Ascending aorta (tissue), 2 donors: Measurements from ENCODE around the gene PDCD1LG2. TPM values are rescaled to one million over a fixed set of nuclear protein-coding genes. Genes with fewer than 3 reads are reported as not detected.
A peak's percentile ranks its signal among the peaks of the same experiment; 100 is the strongest.

Source experiments
- DNase-seq, 2 donors: peaks; one replicate each; pipeline ENCODE4 v3.0.0-alpha.2; 2019; ENCODE audit warnings: low spot score in 2 of 2
- H3K27ac ChIP-seq, 2 donors: fragments of 200-600 bp; sonication (generic); one replicate each; pipeline ENCODE4 v1.5.1; 2016 to 2017; ENCODE audit warnings: mild to moderate bottlenecking in 1 of 2
- H3K27me3 ChIP-seq: fragments of 200-600 bp; sonication (generic); one replicate; pipeline ENCODE4 v1.5.1; 2017
- H3K36me3 ChIP-seq, 2 donors: fragments of 200-600 bp; sonication (generic); one replicate each; pipeline ENCODE4 v1.5.1; 2016
- H3K4me1 ChIP-seq, 2 donors: fragments of 200-600 bp; sonication (generic); one replicate each; pipeline ENCODE4 v1.5.1; 2016 to 2017; ENCODE audit warnings: mild to moderate bottlenecking in 1 of 2
- H3K4me3 ChIP-seq, 2 donors: fragments of 200-600 bp; sonication (generic); one replicate each; pipeline ENCODE4 v1.5.1; 2016 to 2017; ENCODE audit warnings: mild to moderate bottlenecking in 1 of 2
- H3K9me3 ChIP-seq, 2 donors: fragments of 200-600 bp; sonication (generic); one replicate each; pipeline ENCODE4 v1.5.1; 2016
- intact Hi-C: fragments of 100-400 bp; cut with DNase I; formaldehyde crosslinking; loops from one replicate; pipeline ENCODE4 v1.15.1; 2023
- total RNA-seq: library from RNA; depleted of rRNA; stranded (reverse); fragments of >200 nt; gene quantifications from one replicate; pipeline ENCODE4 v1.1.0, GENCODE V29; 2016
- TF ChIP-seq, protein P1 (sequence below), 3 experiments: fragments of 200-600 bp in 2 of 3; fragments of 450-650 bp in 1 of 3; sonication (generic) in 2 of 3; IDR thresholded peaks; one replicate each; pipeline ENCODE4 v1.5.1; 2016 to 2019; ENCODE audit warnings: antibody characterized with exemption in 3 of 3, mild to moderate bottlenecking in 1 of 3, moderate library complexity in 1 of 3

Gene PDCD1LG2
- total RNA-seq, 1 donor from 2014 or later: 1.1 TPM

DNA sequence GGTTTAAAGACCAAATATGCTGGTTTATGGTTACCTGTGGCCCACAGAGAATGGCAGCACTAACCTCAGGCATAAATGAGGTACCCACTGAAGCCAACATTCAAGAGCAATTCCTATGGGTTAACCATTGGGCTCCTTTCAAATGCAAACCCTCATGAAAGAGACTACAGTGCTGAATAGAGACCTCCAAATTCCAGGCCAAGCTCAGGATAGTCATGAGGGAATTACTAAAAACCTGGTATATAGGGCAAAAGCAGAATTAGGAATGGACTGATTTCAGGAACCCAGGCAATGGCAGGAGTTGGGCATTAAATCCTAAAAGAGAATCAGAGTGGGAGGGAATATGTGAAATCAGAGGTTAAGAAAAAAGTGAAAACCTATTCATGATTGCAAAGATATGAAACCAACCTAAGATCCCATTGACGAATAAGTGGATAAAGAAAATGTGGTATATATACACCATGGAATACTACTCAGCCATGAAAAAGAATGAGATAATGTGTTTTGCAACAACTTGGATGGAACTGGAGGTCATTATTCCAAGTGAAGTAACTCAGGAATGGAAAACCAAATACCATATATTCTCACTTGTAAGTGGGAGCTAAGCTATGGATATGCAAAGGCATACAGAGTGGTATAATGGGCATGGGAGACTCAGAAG, 51.6 kb downstream of the PDCD1LG2 start:
- no peak overlapping the region for H3K4me3 ChIP-seq
- TF ChIP-seq, protein P1, sequence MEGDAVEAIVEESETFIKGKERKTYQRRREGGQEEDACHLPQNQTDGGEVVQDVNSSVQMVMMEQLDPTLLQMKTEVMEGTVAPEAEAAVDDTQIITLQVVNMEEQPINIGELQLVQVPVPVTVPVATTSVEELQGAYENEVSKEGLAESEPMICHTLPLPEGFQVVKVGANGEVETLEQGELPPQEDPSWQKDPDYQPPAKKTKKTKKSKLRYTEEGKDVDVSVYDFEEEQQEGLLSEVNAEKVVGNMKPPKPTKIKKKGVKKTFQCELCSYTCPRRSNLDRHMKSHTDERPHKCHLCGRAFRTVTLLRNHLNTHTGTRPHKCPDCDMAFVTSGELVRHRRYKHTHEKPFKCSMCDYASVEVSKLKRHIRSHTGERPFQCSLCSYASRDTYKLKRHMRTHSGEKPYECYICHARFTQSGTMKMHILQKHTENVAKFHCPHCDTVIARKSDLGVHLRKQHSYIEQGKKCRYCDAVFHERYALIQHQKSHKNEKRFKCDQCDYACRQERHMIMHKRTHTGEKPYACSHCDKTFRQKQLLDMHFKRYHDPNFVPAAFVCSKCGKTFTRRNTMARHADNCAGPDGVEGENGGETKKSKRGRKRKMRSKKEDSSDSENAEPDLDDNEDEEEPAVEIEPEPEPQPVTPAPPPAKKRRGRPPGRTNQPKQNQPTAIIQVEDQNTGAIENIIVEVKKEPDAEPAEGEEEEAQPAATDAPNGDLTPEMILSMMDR (IDR thresholded peaks at IDR 0.05): no peak
- no peaks in the 10 kb centered on the region for H3K27me3 ChIP-seq
- no peaks in the 10 kb centered on the region for H3K36me3 ChIP-seq
- H3K27ac ChIP-seq: peak overlapping the region in 1 of 2 donors; percentile 68
- H3K4me1 ChIP-seq: peaks cover 4 to 21% of the 10 kb centered on the region in 2 donors
- no peak for DNase-seq
- intact Hi-C loops: no loop called here
- H3K9me3 ChIP-seq: no peaks in the 10 kb centered on the region

DNA sequence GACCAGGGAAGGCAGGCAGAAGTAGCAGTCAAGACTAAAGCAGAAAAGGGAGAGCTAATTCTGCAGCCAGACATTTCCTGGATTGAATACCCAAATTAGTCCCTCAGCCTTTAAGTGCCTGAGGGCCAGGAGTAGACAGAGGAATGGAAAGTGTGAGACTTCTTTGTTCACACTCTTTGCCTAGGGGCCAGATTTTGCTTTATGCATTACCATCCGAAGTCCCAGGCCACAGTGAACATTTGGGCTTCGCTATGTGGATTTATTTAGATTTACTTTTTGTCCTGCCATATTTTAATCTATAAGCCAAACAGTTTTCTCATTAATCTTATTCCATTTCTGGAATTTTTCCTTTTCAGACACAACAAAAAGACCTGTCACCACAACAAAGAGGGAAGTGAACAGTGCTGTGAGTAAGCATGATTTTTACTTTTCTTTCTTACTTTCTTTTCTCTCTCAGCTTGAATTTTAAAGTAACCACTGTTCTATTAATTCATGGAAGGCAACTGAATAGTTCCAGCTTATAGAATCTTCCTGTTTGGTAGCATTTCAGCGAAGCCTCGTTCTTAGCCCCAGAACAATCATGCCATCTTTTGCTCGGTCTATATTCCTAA, 52.6 kb downstream of the PDCD1LG2 start:
- H3K36me3 ChIP-seq: no peaks in the 10 kb centered on the region
- peak overlapping the region; percentile 68 to 71 for H3K27ac ChIP-seq

DNA sequence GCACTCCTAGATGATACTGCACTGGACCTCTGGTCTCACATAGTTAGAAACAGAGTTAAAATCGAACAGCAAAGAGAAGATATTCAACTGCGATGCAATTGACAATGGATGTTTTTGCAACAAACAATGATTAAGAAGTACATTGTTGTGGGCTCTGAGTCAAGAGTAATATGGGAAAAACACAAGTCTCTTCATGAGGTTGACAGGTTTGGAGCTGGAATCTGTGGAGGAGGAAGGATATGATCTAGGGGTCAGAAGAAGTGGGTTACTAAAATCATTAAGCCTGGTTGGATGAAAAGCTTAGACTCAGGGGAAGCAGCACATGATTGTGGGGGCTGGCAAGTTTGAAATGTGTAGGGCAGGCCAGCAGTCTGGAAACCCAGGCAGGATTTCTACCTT, 53.1 kb downstream of the PDCD1LG2 start:
- H3K4me1 ChIP-seq: peaks cover 0 to 7% of the 10 kb centered on the region in 2 donors
- peak overlapping the region; percentile 68 to 71 for H3K27ac ChIP-seq
- H3K9me3 ChIP-seq: no peaks in the 10 kb centered on the region
- TF ChIP-seq, protein P1 (IDR thresholded peaks at IDR 0.05): no peak
- H3K4me3 ChIP-seq: no peak overlapping the region
- intact Hi-C loops: no loop called here
- no peaks in the 10 kb centered on the region for H3K27me3 ChIP-seq
- DNase-seq: no peak
- no peaks in the 10 kb centered on the region for H3K36me3 ChIP-seq

More for the DNA sequence above, 52.6 kb downstream of the PDCD1LG2 start:
- intact Hi-C loops: no loop called here
- Histone ChIP-seq H3K27me3 (no peaks in the 10 kb centered on the region), H3K4me3 (no peak overlapping the region), H3K4me1 (peaks cover 0 to 11% of the 10 kb centered on the region in 2 donors), H3K9me3 (no peaks in the 10 kb centered on the region)
- no peak for DNase-seq
- TF ChIP-seq, protein P1 (IDR thresholded peaks at IDR 0.05): no peak

DNA sequence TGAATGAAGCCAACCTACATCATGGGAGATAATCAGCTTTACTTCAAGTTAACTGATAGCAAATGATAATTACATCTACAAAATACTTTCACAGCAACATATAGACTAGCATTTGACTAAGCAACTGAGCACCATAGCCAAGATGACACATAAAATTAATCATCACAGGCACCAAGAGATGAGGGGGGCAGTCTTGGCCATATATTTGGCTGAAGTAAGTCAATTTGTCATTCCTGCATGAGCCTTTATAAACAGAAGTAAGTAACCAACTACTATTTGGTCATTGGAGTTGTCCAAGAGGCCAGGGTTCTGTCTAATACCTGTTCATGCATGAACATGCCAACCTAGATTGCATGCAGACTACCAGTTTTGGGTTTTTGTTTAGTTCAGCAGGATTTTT, 53.6 kb downstream of the PDCD1LG2 start:
- Histone ChIP-seq H3K27ac (peak overlapping the region; percentile 68 to 71), H3K4me3 (no peak overlapping the region), H3K27me3 (no peaks in the 10 kb centered on the region), H3K36me3 (no peaks in the 10 kb centered on the region), H3K4me1 (peaks cover 0 to 7% of the 10 kb centered on the region in 2 donors), H3K9me3 (no peaks in the 10 kb centered on the region)
- TF ChIP-seq, protein P1 (IDR thresholded peaks at IDR 0.05): no peak
- no peak for DNase-seq
- intact Hi-C loops: no loop called here

DNA sequence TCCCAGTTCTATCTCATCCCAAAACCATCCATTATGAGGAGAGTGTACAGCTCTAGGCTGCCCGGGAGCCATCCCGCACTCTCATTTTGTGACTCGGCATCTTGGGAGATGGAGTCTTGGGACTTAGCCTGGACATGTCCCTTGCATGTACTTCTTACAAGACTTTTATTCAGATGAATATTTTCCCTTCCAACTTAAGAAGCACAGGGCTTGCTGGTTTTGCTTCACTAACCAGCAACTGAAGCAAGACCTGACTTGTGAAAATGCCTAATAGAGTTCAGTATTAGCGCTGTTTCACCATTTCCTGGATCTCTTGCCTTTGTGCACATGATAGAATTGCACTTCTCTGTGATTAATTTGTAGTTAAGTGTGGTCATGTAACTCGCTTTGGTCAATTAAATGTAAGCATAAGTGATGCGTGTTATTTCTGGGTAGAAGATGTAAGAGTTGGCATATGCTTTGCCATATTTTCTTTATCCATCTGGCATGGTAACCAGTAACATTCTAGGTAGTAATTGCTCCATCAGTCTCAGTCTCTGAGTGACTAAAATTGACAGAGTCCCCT, 55.8 kb downstream of the PDCD1LG2 start:
- intact Hi-C loops: no loop called here

More for the DNA sequence above, 55.8 kb downstream of the PDCD1LG2 start:
- H3K27ac ChIP-seq: no peak overlapping the region
- H3K9me3 ChIP-seq: no peaks in the 10 kb centered on the region
- H3K4me3 ChIP-seq: no peak overlapping the region
- peaks cover 0 to 7% of the 10 kb centered on the region in 2 donors for H3K4me1 ChIP-seq
- no peak for DNase-seq
- H3K36me3 ChIP-seq: no peaks in the 10 kb centered on the region
- TF ChIP-seq, protein P1 (IDR thresholded peaks at IDR 0.05): no peak
- H3K27me3 ChIP-seq: no peaks in the 10 kb centered on the region
